GM18520 (cell line): Measurements from ENCODE around the gene CXCL10.
"Not testable (repeated sequence)": the region's sequence is repeated elsewhere in the genome, so short reads cannot be mapped to it uniquely, and the experiment has no call there.

ENCODE experiments used
- ATAC-seq: cut with Tn5 transposase; IDR thresholded peaks from one replicate; pipeline ENCODE4 v1.9.1; 2021; ENCODE audit not compliant: unreplicated experiment

The CXCL10 gene

DNA sequence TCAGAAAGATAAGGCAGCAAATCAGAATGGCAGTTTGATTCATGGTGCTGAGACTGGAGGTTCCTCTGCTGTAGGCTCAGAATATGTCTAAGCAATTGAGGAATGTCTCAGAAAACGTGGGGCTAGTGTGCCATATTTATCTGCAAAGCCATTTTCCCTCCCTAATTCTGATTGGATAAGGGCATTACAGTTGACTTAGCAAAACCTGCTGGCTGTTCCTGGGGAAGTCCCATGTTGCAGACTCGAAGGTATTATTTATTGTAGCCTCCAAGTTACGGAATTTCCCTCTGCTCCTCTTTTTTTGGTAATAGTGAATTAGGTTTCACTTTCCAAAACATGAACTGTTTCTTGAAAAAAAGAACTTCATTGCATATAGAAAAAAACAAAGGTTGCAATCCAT, at the start of gene CXCL10:
Gene CXCL10, minus strand, starts transcription at position 109 of the 400 bp plus-strand sequence. Its CDS starts 66 bp downstream, at position 43.
- no peak for ATAC-seq

GRCh38 chr4:76072760-76073159, 49.5 kb upstream of the CXCL10 start:
- no peak for ATAC-seq

DNA sequence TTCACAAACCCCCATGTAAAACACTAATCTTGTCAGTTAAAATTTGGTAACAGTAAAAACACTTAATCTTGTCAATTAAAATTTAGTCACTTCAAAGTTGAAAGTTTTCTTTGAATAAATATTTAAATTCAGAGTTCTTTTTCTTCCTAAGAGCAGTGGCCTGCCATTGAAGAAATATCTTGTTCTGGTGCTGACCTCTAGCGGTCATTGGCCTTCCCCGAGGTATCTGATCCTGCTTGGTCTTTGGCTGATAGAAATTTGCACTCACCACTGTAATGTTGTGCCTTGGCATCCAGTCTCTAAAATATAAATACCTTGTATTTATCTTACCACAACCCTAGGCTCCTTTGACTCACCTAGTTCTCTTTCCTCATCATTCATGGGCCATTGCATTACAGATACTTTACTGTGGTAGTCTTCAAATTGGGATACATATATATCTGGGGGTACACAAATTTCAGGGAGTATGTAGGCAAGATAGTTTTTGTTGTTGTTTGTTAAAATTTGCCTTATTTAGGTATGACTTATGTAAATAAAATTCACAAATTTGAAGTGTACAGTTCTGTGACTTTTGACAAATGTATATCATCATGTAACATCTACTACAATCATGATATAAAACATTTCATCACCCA, 44.5 kb upstream of the CXCL10 start:
- peak; percentile 65 for ATAC-seq

DNA sequence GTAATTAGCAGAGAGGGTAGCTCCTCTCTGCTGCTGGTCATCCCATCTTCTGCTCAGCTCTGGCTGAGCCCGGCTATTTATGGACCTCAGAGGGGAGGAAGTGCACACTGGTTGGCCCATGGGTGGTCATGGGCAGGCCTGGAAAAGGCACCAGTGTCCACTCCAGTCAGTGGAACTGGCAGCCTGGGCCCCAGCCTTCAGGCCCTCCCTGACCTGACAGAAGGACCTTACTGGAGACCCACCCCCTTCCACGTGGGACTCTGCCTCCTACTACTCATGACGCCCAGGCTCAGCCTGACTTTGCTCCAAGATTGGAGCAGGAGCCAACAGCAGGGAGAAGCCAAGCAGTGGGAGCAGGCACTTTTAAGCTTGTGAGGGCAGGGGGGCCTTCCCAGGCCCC, 43.2 kb upstream of the CXCL10 start:
- ATAC-seq: no peak

DNA sequence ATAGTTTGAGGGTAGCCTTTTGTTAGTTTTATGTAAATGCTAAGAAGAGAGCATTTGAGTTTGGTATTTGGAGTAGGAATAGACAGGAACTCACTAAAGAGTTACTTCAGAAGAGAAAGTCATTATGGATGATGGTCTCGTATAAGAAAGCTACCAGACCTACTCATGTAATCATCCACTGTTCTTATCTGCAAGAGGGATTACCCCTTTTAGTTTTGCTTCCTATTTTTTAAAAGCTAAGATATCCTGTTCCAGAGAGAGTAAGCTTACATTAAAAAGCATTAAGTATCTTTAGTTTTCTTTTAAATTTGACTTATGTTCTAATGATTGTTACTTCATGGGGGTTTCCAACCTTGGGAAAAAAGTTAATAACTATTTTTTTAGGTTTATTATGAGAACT, 38.7 kb upstream of the CXCL10 start:
- peak; percentile 44 for ATAC-seq

DNA sequence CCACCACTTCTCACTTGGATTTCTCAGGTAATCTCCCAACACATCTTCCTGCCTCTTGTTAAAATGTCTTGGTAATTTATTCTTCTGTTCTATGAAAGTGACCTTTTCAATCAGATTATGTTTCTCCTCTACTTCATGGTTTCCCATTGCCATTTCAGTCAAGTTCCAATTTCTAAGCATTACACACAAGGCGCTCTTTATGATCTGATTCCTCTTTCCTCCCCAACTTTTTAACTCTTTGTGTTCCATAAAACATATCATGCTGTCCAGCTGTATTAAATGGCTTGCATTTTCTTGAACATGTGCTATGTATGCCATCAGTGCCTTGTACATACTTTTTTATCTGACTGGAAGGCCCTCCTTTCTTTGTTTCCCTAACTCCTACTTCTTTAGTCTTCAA, 38.1 kb upstream of the CXCL10 start:
- ATAC-seq: no peak

DNA sequence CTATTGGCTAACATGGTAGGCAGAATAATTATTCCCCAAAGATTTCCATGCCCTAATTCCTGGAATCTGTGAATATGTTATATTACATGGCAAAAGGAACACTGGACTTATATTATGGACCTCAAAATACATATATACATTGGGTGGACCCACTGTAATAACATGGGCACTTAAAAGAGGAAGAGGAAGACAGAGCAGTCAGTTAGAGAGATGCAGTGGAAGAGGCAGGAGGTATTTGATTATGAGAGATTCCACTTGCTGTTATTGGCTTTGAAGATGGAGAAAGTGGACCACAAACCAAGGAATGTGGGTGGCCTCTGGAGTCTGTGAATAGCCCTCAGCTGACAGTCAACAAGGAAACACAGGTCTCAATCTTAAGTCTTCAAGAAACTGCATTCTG, 37.2 kb upstream of the CXCL10 start:
- ATAC-seq: no peak

DNA sequence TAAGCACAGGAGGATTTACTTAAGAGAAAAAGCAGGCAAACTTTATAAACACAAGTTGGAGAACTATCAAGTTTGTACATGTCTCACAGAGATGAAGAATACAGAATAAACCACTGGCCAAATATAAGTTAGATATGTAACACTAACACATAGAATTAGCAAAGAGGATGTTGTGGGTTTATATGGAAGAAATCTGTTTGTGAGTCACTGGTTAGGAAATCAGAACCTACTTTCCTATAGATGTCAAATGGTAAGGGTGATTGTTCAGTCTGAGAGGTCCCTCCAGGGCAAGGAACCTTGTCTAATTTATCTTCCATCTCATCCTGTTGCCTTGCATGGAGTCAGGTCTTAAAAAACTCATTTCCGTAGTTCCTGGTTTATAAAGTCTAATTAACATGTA, 36.5 kb upstream of the CXCL10 start:
- no peak for ATAC-seq

GRCh38 chr4:76058888-76059426, 35.7 kb upstream of the CXCL10 start:
- no peak for ATAC-seq

DNA sequence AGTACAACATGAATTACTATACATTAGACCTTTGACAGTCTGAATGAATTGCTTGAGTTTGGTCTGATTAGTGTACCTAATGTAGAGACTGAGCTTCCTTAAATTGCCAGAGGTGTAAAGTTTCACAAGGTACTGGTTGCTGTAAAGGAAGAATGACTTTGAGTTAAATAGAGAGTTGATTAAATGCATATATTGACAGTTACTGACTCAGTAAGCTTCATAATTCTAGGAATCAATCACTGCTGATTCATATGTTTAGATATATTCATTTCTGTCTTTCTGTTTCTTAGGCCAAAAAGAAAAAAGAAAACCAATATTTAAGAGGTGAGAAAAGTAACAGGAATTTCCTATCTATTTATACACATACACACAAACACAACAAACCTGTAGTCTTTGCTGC, 35.0 kb upstream of the CXCL10 start:
- peak; percentile 62 for ATAC-seq

DNA sequence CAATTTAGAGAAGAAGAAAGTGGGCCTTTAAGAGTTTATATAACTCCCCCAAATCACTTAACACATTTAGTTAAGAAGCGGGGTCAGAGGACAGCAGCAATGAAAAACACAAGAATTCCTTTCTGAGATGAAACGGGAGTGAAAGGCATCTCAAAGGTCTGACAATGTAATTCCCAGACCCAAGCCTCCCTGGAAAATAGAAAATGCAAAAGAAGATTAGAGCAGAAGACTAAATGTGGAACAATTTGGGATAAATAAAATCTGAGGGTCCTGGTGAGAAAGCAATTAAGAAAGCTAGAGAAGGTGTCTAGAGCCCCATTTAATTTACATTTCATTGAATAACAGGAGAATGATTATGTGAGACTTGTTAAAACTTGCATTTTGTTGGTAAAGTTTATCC, 32.1 kb upstream of the CXCL10 start:
- ATAC-seq: no peak

- peak; percentile 85 for ATAC-seq
Observed at GRCh38 chr4:76055016-76055415, 31.7 kb upstream of the CXCL10 start.

GRCh38 chr4:76053730-76054129, 30.4 kb upstream of the CXCL10 start:
- ATAC-seq: no peak

- ATAC-seq: not testable (repeated sequence)
Observed at GRCh38 chr4:76050560-76051050, 27.3 kb upstream of the CXCL10 start.

GRCh38 chr4:76049860-76050416, 26.6 kb upstream of the CXCL10 start:
- not testable (repeated sequence) for ATAC-seq

- ATAC-seq: not testable (repeated sequence)
Observed at GRCh38 chr4:76044686-76045085, 21.4 kb upstream of the CXCL10 start.

DNA sequence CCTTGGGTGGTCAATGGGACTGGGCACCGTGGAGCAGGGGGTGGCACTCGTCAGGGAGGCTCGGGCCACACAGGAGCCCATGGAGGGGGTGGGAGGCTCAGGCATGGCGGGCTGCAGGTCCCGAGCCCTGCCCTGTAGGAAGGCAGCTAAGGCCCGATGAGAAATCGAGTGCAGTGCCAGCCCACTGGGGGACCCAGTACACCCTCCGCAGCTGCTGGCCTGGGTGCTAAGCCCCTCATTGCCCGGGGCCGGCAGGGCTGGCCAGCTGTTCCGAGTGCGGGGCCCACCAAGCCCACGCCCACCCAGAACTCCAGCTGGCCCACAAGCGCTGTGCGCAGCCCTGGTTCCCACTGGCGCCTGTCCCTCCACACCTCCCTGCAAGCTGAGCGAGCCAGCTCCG, 20.0 kb upstream of the CXCL10 start:
- not testable (repeated sequence) for ATAC-seq

GRCh38 chr4:76042241-76042998, 19.1 kb upstream of the CXCL10 start:
- not testable (repeated sequence) for ATAC-seq

- ATAC-seq: no peak
Observed at GRCh38 chr4:76036855-76037254, 13.6 kb upstream of the CXCL10 start.

- no peak for ATAC-seq
Observed at GRCh38 chr4:76035799-76036380, 12.6 kb upstream of the CXCL10 start, which contains the start of gene CXCL11. TSS of gene CXCL11 (minus strand) at chr4:76036070. CDS start at chr4:76035987, 83 bp downstream.

DNA sequence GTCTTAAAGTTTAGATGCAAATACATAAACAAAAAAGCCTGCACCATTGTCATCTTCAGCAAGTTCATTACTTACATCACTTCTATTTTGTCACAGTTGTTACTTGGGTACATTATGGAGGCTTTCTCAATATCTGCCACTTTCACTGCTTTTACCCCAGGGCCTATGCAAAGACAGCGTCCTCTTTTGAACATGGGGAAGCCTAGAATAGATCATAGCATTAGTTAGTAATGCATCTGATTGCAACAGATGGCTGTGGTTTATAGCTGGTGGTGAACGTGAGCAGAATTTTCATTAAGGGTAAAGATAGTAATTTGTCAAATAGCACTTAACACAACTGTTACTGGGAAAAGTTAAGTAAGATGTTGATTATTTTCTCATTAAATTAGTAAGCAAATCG, 11.8 kb upstream of the CXCL10 start:
- ATAC-seq: peak; percentile 70
